ENCODE data around the gene CRYZL1.

The CRYZL1 gene

GRCh38 chr21:33663241-33663640, 21.7 kb upstream of the CRYZL1 start:
- no peak for DNase-seq (ENCODE audit: low read depth)
- TF ChIP-seq CTCF (IDR thresholded peaks at IDR 0.05; ENCODE audit: insufficient read depth, low read depth, low read length, missing control alignments) = no peak
- H3K4me3 ChIP-seq (ENCODE audit: low read length) = no peak overlapping the region

- no peak for TF ChIP-seq CTCF (IDR thresholded peaks at IDR 0.05; ENCODE audit: insufficient read depth, low read depth, low read length, missing control alignments)
- peak; percentile 27 for DNase-seq (ENCODE audit: low read depth)
- H3K4me3 ChIP-seq (ENCODE audit: low read length) = no peak overlapping the region
Observed at GRCh38 chr21:33662046-33662445, 20.5 kb upstream of the CRYZL1 start.

- H3K4me3 ChIP-seq (ENCODE audit: low read length) = no peak overlapping the region
- TF ChIP-seq CTCF (IDR thresholded peaks at IDR 0.05; ENCODE audit: insufficient read depth, low read depth, low read length, missing control alignments) = no peak
- peak; percentile 52 for DNase-seq (ENCODE audit: low read depth)
Observed at GRCh38 chr21:33661146-33661545, 19.6 kb upstream of the CRYZL1 start.

GRCh38 chr21:33660406-33660805, 18.9 kb upstream of the CRYZL1 start:
- no peak for TF ChIP-seq CTCF (IDR thresholded peaks at IDR 0.05; ENCODE audit: insufficient read depth, low read depth, low read length, missing control alignments)
- DNase-seq (ENCODE audit: low read depth) = no peak
- H3K4me3 ChIP-seq (ENCODE audit: low read length) = no peak overlapping the region

DNA sequence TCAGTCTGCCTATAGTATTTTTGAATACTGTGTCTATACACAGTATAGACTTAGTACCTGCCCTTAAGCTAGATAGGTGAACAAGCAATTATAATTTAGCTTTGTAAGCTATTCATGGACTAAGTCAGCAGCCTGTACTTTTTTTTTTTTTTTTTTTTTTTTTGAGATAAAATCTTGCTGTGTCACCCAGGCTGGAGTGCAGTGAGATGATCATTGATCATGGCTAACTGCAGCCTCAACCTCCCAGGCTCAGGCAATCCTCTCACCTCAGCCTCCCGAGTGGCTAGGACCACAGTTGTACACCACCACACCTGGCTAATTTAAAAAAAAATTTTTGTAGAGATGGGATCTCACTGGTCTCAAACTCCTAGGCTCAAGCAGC, 18.0 kb upstream of the CRYZL1 start:
- no peak for DNase-seq (ENCODE audit: low read depth)
- no peak overlapping the region for H3K4me3 ChIP-seq (ENCODE audit: low read length)
- no peak for TF ChIP-seq CTCF (IDR thresholded peaks at IDR 0.05; ENCODE audit: insufficient read depth, low read depth, low read length, missing control alignments)

GRCh38 chr21:33658919-33659567, 17.5 kb upstream of the CRYZL1 start:
- H3K4me3 ChIP-seq (ENCODE audit: low read length) = no peak overlapping the region
- no peak for DNase-seq (ENCODE audit: low read depth)
- TF ChIP-seq CTCF (IDR thresholded peaks at IDR 0.05; ENCODE audit: insufficient read depth, low read depth, low read length, missing control alignments) = no peak

GRCh38 chr21:33657124-33657820, 15.7 kb upstream of the CRYZL1 start:
- no peak for TF ChIP-seq CTCF (IDR thresholded peaks at IDR 0.05; ENCODE audit: insufficient read depth, low read depth, low read length, missing control alignments)
- H3K4me3 ChIP-seq (ENCODE audit: low read length) = no peak overlapping the region
- DNase-seq (ENCODE audit: low read depth) = no peak

Measured in epithelial cell of esophagus (primary cell).